Keratinocyte (primary cell): Measurements from ENCODE around the gene ARHGAP19. TPM values are rescaled to one million over a fixed set of nuclear protein-coding genes. Genes with fewer than 3 reads are reported as not detected.

Experiments used
- DNase-seq: peaks from one replicate; pipeline ENCODE4 v3.0.0-alpha.2; 2011; ENCODE audit warnings: low read depth, missing footprints, low spot score
- FAIRE-seq: peaks from 2 replicates; lab custom pipeline; 2011; peaks lifted over from hg19 to GRCh38; lab: Jason Lieb, UNC
- H2AFZ ChIP-seq: 2 replicates; pipeline ENCODE4 v1.6.0; 2012; ENCODE audit warnings: low read length, control low read depth, inconsistent platforms; ENCODE audit not compliant: control insufficient read depth
- H3K27ac ChIP-seq: 2 replicates; pipeline ENCODE4 v1.5.1; 2011; ENCODE audit warnings: low read length; ENCODE audit not compliant: control insufficient read depth, insufficient read depth
- H3K27me3 ChIP-seq: 3 replicates; pipeline ENCODE4 v1.6.0; 2011; ENCODE audit warnings: low read length; ENCODE audit not compliant: control insufficient read depth, insufficient read depth; ENCODE audit errors: extremely low read depth
- H3K36me3 ChIP-seq, 2 experiments: 2 replicates in 1 of 2; 3 replicates in 1 of 2; pipeline ENCODE4 v1.5.1; 2011; ENCODE audit warnings: low read length in 2 of 2, mild to moderate bottlenecking in 1 of 2; ENCODE audit not compliant: control insufficient read depth in 2 of 2, insufficient read depth in 2 of 2; ENCODE audit errors: extremely low read depth in 1 of 2
- H3K4me1 ChIP-seq: 3 replicates; pipeline ENCODE4 v1.5.1; 2011; ENCODE audit warnings: low read length; ENCODE audit not compliant: control insufficient read depth, insufficient read depth; ENCODE audit errors: extremely low read depth
- H3K4me2 ChIP-seq: 3 replicates; pipeline ENCODE4 v1.6.0; 2011; ENCODE audit warnings: low read depth, low read length; ENCODE audit not compliant: control insufficient read depth, insufficient read depth; ENCODE audit errors: extremely low read depth
- H3K4me3 ChIP-seq, 3 experiments: fragments of 200-600 bp in 1 of 3; sonication (generic) in 1 of 3; 2 replicates in 2 of 3; 3 replicates in 1 of 3; pipeline ENCODE4 v1.5.1; 2011 to 2016; ENCODE audit warnings: low read length in 3 of 3, mild to moderate bottlenecking in 3 of 3, control low read depth in 2 of 3, inconsistent platforms in 1 of 3, low read depth in 1 of 3, mixed read lengths in 1 of 3, mixed run types in 1 of 3, moderate library complexity in 1 of 3; ENCODE audit not compliant: control insufficient read depth in 2 of 3, insufficient read depth in 2 of 3; ENCODE audit errors: extremely low read depth in 1 of 3
- H3K79me2 ChIP-seq: 2 replicates; pipeline ENCODE4 v1.6.0; 2012; ENCODE audit warnings: low read length; ENCODE audit not compliant: control insufficient read depth, insufficient read depth
- H3K9ac ChIP-seq: 3 replicates; pipeline ENCODE4 v1.6.0; 2011; ENCODE audit warnings: low read length; ENCODE audit not compliant: control insufficient read depth, insufficient read depth; ENCODE audit errors: extremely low read depth
- H3K9me1 ChIP-seq: 3 replicates; pipeline ENCODE4 v1.6.0; 2011; ENCODE audit warnings: low read length; ENCODE audit not compliant: control insufficient read depth, insufficient read depth; ENCODE audit errors: extremely low read depth
- H3K9me3 ChIP-seq: 2 replicates; pipeline ENCODE4 v1.5.1; 2012; ENCODE audit warnings: low read depth, low read length; ENCODE audit not compliant: control insufficient read depth
- H4K20me1 ChIP-seq: 3 replicates; pipeline ENCODE4 v1.6.0; 2011; ENCODE audit warnings: low read length; ENCODE audit not compliant: control insufficient read depth, insufficient read depth; ENCODE audit errors: extremely low read depth
- EZH2 ChIP-seq: IDR thresholded peaks from one replicate; pipeline ENCODE4 v1.6.1; 2012; ENCODE audit warnings: inconsistent platforms, mild to moderate bottlenecking, low read length, moderate library complexity
- dilution Hi-C: fragments of 300-500 bp; cut with MboI; formaldehyde crosslinking; loops from one replicate; pipeline ENCODE4 v1.7.0; 2020; ENCODE audit warnings: low sequenced_read_pairs; ENCODE audit not compliant: extremely low pct_ligation_motif_present
- polyA plus RNA-seq, 5 experiments: library from polyadenylated mRNA; depleted of rRNA in 3 of 5; stranded (reverse) in 3 of 5; stranded (forward) in 1 of 5; unstranded in 1 of 5; fragments of >200 nt; gene quantifications; 1 replicate in 1 of 5; 2 replicates in 3 of 5; 3 replicates in 1 of 5; pipeline versions ENCODE4 v1.2.1 to v1.2.3, GENCODE V29; 2011 to 2012; ENCODE audit warnings: missing spikeins in 2 of 5, low read depth in 1 of 5, low replicate concordance in 1 of 5
- TF ChIP-seq, protein P1 (sequence below), 3 experiments: IDR thresholded peaks in 1 of 3; conservative IDR thresholded peaks in 1 of 3; optimal IDR thresholded peaks in 1 of 3; 2 replicates in 2 of 3; 3 replicates in 1 of 3; pipeline versions ENCODE3 to v1.5.1; 2011; ENCODE audit warnings: low read length in 3 of 3, mild to moderate bottlenecking in 3 of 3, moderate library complexity in 2 of 3, control low read depth in 1 of 3, inconsistent platforms in 1 of 3; ENCODE audit not compliant: insufficient read depth in 2 of 3; ENCODE audit errors: extremely low read depth in 1 of 3

The ARHGAP19 gene
- polyA plus RNA-seq, 1 donor (not counting 4 experiments of a cell fraction or from before 2014, with no cell fraction given): 7.5 TPM

- H3K4me1 ChIP-seq: no peaks in the 10 kb centered on the region
- no peak for DNase-seq
- H3K4me2 ChIP-seq: no peak overlapping the region
- no peak overlapping the region for H3K9ac ChIP-seq
- no peaks in the 10 kb centered on the region for H4K20me1 ChIP-seq
- FAIRE-seq: no peak
- peaks cover 94% of the 10 kb centered on the region for H3K27me3 ChIP-seq
- no peak overlapping the region for H3K4me3 ChIP-seq
- H3K36me3 ChIP-seq: no peaks in the 10 kb centered on the region
- no peak for TF ChIP-seq EZH2
- TF ChIP-seq, protein P1, sequence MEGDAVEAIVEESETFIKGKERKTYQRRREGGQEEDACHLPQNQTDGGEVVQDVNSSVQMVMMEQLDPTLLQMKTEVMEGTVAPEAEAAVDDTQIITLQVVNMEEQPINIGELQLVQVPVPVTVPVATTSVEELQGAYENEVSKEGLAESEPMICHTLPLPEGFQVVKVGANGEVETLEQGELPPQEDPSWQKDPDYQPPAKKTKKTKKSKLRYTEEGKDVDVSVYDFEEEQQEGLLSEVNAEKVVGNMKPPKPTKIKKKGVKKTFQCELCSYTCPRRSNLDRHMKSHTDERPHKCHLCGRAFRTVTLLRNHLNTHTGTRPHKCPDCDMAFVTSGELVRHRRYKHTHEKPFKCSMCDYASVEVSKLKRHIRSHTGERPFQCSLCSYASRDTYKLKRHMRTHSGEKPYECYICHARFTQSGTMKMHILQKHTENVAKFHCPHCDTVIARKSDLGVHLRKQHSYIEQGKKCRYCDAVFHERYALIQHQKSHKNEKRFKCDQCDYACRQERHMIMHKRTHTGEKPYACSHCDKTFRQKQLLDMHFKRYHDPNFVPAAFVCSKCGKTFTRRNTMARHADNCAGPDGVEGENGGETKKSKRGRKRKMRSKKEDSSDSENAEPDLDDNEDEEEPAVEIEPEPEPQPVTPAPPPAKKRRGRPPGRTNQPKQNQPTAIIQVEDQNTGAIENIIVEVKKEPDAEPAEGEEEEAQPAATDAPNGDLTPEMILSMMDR (optimal IDR thresholded peaks at IDR 0.05 in 1 of 3, IDR thresholded peaks at IDR 0.05 in 1 of 3, conservative IDR thresholded peaks at IDR 0.05 in 1 of 3; ENCODE audit: extremely low read depth in 1 of 3, insufficient read depth in 2 of 3, low read length in 3 of 3): no peak
- no peaks in the 10 kb centered on the region for H3K9me3 ChIP-seq
- H3K27ac ChIP-seq: no peak overlapping the region
- no peak overlapping the region for H2AFZ ChIP-seq
- H3K9me1 ChIP-seq: no peaks in the 10 kb centered on the region
- dilution Hi-C loops: no loop called here
- H3K79me2 ChIP-seq: no peaks in the 10 kb centered on the region
These were observed 110.0 kb downstream of the ARHGAP19 start for GRCh38 chr10:97182288-97182990.

DNA sequence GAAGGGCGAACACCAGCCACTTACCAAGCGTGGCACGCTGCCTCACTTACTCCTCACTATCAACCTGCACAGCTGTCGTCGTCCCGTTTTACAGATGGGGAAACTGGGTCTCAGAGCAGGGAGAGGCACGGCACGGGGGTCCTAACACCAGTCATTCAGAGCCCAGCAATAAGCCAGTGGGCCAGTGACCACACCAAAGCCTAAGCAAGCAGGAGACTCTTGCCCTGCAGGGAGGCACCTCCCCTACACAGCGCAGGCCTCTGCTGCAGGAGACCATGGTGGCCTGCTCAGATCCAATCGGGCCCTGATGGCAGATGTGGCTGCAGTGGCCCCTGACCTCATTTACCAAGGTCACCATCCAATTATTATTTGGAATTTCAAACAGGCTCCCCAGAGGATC lies 111.5 kb downstream of the ARHGAP19 start:
- Histone ChIP-seq H3K9ac (no peak overlapping the region), H3K9me3 (no peaks in the 10 kb centered on the region), H3K27ac (no peak overlapping the region), H3K27me3 (peaks cover 88% of the 10 kb centered on the region), H3K4me2 (no peak overlapping the region), H3K4me1 (no peaks in the 10 kb centered on the region), H2AFZ (no peak overlapping the region), H3K79me2 (no peaks in the 10 kb centered on the region), H3K9me1 (no peaks in the 10 kb centered on the region), H4K20me1 (no peaks in the 10 kb centered on the region), H3K36me3 (no peaks in the 10 kb centered on the region), H3K4me3 (no peak overlapping the region)
- dilution Hi-C loops: no loop called here
- FAIRE-seq (no peak), DNase-seq (no peak)
- TF ChIP-seq, protein P1 (optimal IDR thresholded peaks at IDR 0.05 in 1 of 3, IDR thresholded peaks at IDR 0.05 in 1 of 3, conservative IDR thresholded peaks at IDR 0.05 in 1 of 3; ENCODE audit: extremely low read depth in 1 of 3, insufficient read depth in 2 of 3, low read length in 3 of 3): no peak
- TF ChIP-seq EZH2: no peak
